GM23338 (cell line): ENCODE results near the gene CABYR. TPM values are rescaled to one million over a fixed set of nuclear protein-coding genes. Genes with fewer than 3 reads are reported as not detected.
A peak's percentile ranks its signal among the peaks of the same experiment; 100 is the strongest.

Experiments
- ATAC-seq: fragments of 200-7000 bp; cut with Tn5 transposase; 3 replicates; pipeline ENCODE4 v1.9.1; 2020
- DNase-seq: peaks from one replicate; pipeline ENCODE4 v3.0.0-alpha.2; 2015; ENCODE audit warnings: low spot score
- H2AFZ ChIP-seq: fragments of 200-600 bp; sonication (generic); 2 replicates; pipeline ENCODE4 v1.8.0; 2016; ENCODE audit warnings: antibody characterized with exemption, mild to moderate bottlenecking, moderate library complexity
- H3F3A ChIP-seq: fragments of 200-600 bp; sonication (generic); replicated peaks from 2 replicates; pipeline ENCODE4 v1.8.0; 2017; ENCODE audit warnings: antibody characterized with exemption, mixed run types, low read depth
- H3K27ac ChIP-seq: fragments of 200-600 bp; sonication (generic); 2 replicates; pipeline ENCODE4 v1.6.1; 2016; ENCODE audit warnings: low read depth
- H3K27me3 ChIP-seq: fragments of 200-600 bp; sonication (generic); 2 replicates; pipeline ENCODE4 v1.8.0; 2016; ENCODE audit warnings: mild to moderate bottlenecking, mixed run types, moderate library complexity; ENCODE audit not compliant: insufficient read depth
- H3K36me3 ChIP-seq: fragments of 200-600 bp; sonication (generic); 2 replicates; pipeline ENCODE4 v1.8.0; 2016; ENCODE audit warnings: mild to moderate bottlenecking; ENCODE audit not compliant: insufficient read depth
- H3K4me1 ChIP-seq: fragments of 200-600 bp; sonication (generic); 2 replicates; pipeline ENCODE4 v1.8.0; 2016; ENCODE audit warnings: mild to moderate bottlenecking, moderate library complexity; ENCODE audit not compliant: insufficient read depth
- H3K4me2 ChIP-seq: fragments of 200-600 bp; sonication (generic); 2 replicates; pipeline ENCODE4 v1.7.1; 2017; ENCODE audit warnings: mixed run types
- H3K4me3 ChIP-seq: fragments of 200-600 bp; sonication (generic); 2 replicates; pipeline ENCODE4 v1.6.1; 2016; ENCODE audit warnings: mixed run types
- H3K79me2 ChIP-seq: fragments of 200-600 bp; sonication (generic); replicated peaks from 2 replicates; pipeline ENCODE4 v1.8.0; 2017; ENCODE audit warnings: mild to moderate bottlenecking; ENCODE audit not compliant: insufficient read depth
- H3K9me2 ChIP-seq: fragments of 200-600 bp; sonication (generic); 2 replicates; pipeline ENCODE4 v1.8.0; 2017; ENCODE audit not compliant: insufficient read depth
- H4K20me1 ChIP-seq: fragments of 200-600 bp; sonication (generic); replicated peaks from 2 replicates; pipeline ENCODE4 v1.8.0; 2017; ENCODE audit warnings: mild to moderate bottlenecking; ENCODE audit not compliant: insufficient read depth
- H3K27ac Mint-ChIP-seq: 2 replicates; pipeline ENCODE4 v1.8.0; 2020; ENCODE audit warnings: inconsistent platforms, mild to moderate bottlenecking, moderate library complexity, mixed read lengths
- H3K27me3 Mint-ChIP-seq: 3 replicates; pipeline ENCODE4 v1.8.0; 2022; ENCODE audit warnings: low read depth, mild to moderate bottlenecking, moderate library complexity, mixed read lengths, inconsistent platforms; ENCODE audit not compliant: insufficient read depth, poor library complexity
- H3K36me3 Mint-ChIP-seq: 3 replicates; pipeline ENCODE4 v1.8.0; 2021; ENCODE audit warnings: low read depth, mild to moderate bottlenecking, inconsistent platforms, moderate library complexity, mixed read lengths
- H3K4me1 Mint-ChIP-seq: 3 replicates; pipeline ENCODE4 v1.8.0; 2020; ENCODE audit warnings: mild to moderate bottlenecking, inconsistent platforms, mixed read lengths
- H3K4me3 Mint-ChIP-seq: 3 replicates; pipeline ENCODE4 v1.8.0; 2021; ENCODE audit warnings: moderate library complexity, mild to moderate bottlenecking, inconsistent platforms, mixed read lengths
- H3K9me3 Mint-ChIP-seq: 3 replicates; pipeline ENCODE4 v1.8.0; 2020; ENCODE audit warnings: moderate library complexity, mild to moderate bottlenecking, inconsistent platforms, mixed read lengths
- CREB1 ChIP-seq: fragments of 250-450 bp; sonication (Bioruptor Pico); IDR thresholded peaks from 2 replicates; pipeline ENCODE4 v1.5.0; 2020; ENCODE audit warnings: low read depth, mild to moderate bottlenecking, moderate library complexity
- EZH2 ChIP-seq: fragments of 200-600 bp; sonication (generic); IDR thresholded peaks from one replicate; pipeline ENCODE4 v1.8.0; 2017; ENCODE audit warnings: antibody characterized with exemption, mild to moderate bottlenecking, low read depth; ENCODE audit not compliant: unreplicated experiment
- EZH2phosphoT487 ChIP-seq: fragments of 200-600 bp; sonication (generic); IDR thresholded peaks from one replicate; pipeline ENCODE4 v1.8.1; 2018; ENCODE audit warnings: antibody characterized with exemption; ENCODE audit not compliant: unreplicated experiment
- NANOG ChIP-seq: IDR thresholded peaks from 2 replicates; pipeline ENCODE4 v1.6.1; 2016; ENCODE audit warnings: antibody characterized with exemption, borderline replicate concordance
- POLR2AphosphoS5 ChIP-seq: IDR thresholded peaks from 2 replicates; pipeline ENCODE4 v1.6.1; 2016; ENCODE audit warnings: antibody characterized with exemption, low read depth
- STAT1 ChIP-seq: IDR thresholded peaks from one replicate; pipeline ENCODE4 v1.6.1; 2016; ENCODE audit warnings: antibody characterized with exemption; ENCODE audit not compliant: unreplicated experiment
- ZNF114 ChIP-seq: fragments of 250-450 bp; sonication (Bioruptor Pico); IDR thresholded peaks from 2 replicates; pipeline ENCODE4 v1.5.0; 2020; ENCODE audit warnings: mild to moderate bottlenecking, moderate library complexity
- ZNF331 ChIP-seq: fragments of 250-450 bp; sonication (Bioruptor Pico); IDR thresholded peaks from 2 replicates; pipeline ENCODE4 v1.5.0; 2020; ENCODE audit warnings: low read depth, mild to moderate bottlenecking, moderate library complexity
- polyA plus RNA-seq: library from polyadenylated mRNA; unstranded; fragments of >200 nt; fragmentation: Nextera tagmentation; extraction: Ambion mirVana; gene quantifications from 2 replicates; pipeline ENCODE4 v1.2.1, GENCODE V29; 2016
- total RNA-seq: library from RNA; depleted of rRNA; stranded (reverse); fragments of >200 nt; shearing (Covaris generic); gene quantifications from 2 replicates; pipeline ENCODE4 v1.2.3, GENCODE V29; 2014
- TF ChIP-seq, protein P1 (sequence below), 2 experiments: fragments of 200-600 bp in 1 of 2; sonication (generic) in 1 of 2; conservative IDR thresholded peaks; 2 replicates each; pipeline versions ENCODE4 v1.5.1 to v1.6.1; 2016 to 2017; ENCODE audit warnings: antibody characterized with exemption in 2 of 2, low read depth in 2 of 2, mild to moderate bottlenecking in 2 of 2, moderate library complexity in 1 of 2
- TF ChIP-seq, protein P2 (sequence below): IDR thresholded peaks from one replicate; pipeline ENCODE4 v1.6.1; 2018; ENCODE audit warnings: antibody characterized with exemption; ENCODE audit not compliant: unreplicated experiment

Gene CABYR
- total and polyA plus RNA-seq, 2 experiments from 2014 or later: 24.0 to 48.4 TPM

DNA sequence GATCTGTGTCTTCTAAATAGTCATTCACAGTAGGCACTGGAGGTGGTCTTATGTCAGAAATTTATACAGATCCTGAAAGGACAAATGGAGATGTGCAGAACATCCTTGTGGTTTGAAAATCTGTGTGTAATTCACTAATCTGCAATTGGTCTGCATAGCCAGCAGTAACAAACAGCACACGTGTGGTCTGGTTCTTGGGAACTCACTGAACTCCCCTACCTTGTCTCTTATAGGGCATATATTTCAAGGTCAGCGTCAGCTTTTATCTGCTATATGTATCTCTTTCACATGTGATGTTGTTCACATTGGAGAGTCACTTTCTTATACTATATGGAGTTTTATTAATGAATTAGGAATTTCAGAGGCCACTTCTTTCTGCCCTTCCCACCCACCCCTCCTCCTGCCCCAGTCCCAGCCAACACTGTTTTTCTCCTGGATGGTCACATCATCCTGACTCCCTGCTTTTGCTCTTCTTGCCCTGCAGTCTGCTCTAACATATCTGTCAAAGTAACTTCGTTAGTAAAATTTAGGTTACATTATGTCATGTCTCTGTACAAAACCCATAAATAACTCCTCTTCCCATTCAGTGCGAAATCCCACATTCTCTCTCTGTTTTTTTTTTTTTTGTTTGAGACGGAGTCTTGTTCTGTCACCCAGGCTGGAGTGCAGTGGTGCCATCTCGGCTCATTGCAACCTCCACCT lies 35.4 kb upstream of the CABYR start:
- Histone ChIP-seq H2AFZ (no peak overlapping the region), H3K9me2 (no peaks in the 10 kb centered on the region), H3K79me2 (peaks cover 26% of the 10 kb centered on the region), H3K4me1 (no peaks in the 10 kb centered on the region), H3K4me3 (no peak overlapping the region), H3F3A (no peaks in the 10 kb centered on the region), H3K27ac (0 out of 2 replicates have a peak overlapping the region, but pooled peaks have one; percentile 35), H3K36me3 (peaks cover 9% of the 10 kb centered on the region), H3K4me2 (no peak overlapping the region), H3K27me3 (no peaks in the 10 kb centered on the region), H4K20me1 (peaks cover 6% of the 10 kb centered on the region)
- Mint-ChIP-seq H3K4me1 (no peaks in the 10 kb centered on the region; the same call in 2 of the 3 replicates), H3K36me3 (peaks cover 8% of the 10 kb centered on the region), H3K4me3 (no peak overlapping the region), H3K27ac (no peak overlapping the region), H3K27me3 (peaks cover 5% of the 10 kb centered on the region), H3K9me3 (no peaks in the 10 kb centered on the region)
- ATAC-seq (no peak), DNase-seq (no peak)
- TF ChIP-seq CREB1 (CRISPR knock-in tag): no peak
- no peak for TF ChIP-seq EZH2phosphoT487
- TF ChIP-seq, protein P1, sequence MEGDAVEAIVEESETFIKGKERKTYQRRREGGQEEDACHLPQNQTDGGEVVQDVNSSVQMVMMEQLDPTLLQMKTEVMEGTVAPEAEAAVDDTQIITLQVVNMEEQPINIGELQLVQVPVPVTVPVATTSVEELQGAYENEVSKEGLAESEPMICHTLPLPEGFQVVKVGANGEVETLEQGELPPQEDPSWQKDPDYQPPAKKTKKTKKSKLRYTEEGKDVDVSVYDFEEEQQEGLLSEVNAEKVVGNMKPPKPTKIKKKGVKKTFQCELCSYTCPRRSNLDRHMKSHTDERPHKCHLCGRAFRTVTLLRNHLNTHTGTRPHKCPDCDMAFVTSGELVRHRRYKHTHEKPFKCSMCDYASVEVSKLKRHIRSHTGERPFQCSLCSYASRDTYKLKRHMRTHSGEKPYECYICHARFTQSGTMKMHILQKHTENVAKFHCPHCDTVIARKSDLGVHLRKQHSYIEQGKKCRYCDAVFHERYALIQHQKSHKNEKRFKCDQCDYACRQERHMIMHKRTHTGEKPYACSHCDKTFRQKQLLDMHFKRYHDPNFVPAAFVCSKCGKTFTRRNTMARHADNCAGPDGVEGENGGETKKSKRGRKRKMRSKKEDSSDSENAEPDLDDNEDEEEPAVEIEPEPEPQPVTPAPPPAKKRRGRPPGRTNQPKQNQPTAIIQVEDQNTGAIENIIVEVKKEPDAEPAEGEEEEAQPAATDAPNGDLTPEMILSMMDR (conservative IDR thresholded peaks at IDR 0.05; ENCODE audit: low read depth in 2 of 2): no peak
- no peak for TF ChIP-seq STAT1
- no peak for TF ChIP-seq EZH2
- TF ChIP-seq, protein P2, sequence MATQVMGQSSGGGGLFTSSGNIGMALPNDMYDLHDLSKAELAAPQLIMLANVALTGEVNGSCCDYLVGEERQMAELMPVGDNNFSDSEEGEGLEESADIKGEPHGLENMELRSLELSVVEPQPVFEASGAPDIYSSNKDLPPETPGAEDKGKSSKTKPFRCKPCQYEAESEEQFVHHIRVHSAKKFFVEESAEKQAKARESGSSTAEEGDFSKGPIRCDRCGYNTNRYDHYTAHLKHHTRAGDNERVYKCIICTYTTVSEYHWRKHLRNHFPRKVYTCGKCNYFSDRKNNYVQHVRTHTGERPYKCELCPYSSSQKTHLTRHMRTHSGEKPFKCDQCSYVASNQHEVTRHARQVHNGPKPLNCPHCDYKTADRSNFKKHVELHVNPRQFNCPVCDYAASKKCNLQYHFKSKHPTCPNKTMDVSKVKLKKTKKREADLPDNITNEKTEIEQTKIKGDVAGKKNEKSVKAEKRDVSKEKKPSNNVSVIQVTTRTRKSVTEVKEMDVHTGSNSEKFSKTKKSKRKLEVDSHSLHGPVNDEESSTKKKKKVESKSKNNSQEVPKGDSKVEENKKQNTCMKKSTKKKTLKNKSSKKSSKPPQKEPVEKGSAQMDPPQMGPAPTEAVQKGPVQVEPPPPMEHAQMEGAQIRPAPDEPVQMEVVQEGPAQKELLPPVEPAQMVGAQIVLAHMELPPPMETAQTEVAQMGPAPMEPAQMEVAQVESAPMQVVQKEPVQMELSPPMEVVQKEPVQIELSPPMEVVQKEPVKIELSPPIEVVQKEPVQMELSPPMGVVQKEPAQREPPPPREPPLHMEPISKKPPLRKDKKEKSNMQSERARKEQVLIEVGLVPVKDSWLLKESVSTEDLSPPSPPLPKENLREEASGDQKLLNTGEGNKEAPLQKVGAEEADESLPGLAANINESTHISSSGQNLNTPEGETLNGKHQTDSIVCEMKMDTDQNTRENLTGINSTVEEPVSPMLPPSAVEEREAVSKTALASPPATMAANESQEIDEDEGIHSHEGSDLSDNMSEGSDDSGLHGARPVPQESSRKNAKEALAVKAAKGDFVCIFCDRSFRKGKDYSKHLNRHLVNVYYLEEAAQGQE: no peak
- TF ChIP-seq ZNF114: no peak
- no peak for TF ChIP-seq POLR2AphosphoS5
- no peak for TF ChIP-seq ZNF331 (CRISPR knock-in tag)
- no peak for TF ChIP-seq NANOG
